Hepatocyte (in vitro differentiated cells): Measurements from ENCODE around the gene ANO2.

Experiments used
- CTCF ChIP-seq: fragments of 200-600 bp; sonication (generic); IDR thresholded peaks from 2 replicates; pipeline ENCODE4 v1.5.1; 2016; ENCODE audit warnings: antibody characterized with exemption, mild to moderate bottlenecking; ENCODE audit not compliant: poor library complexity
- EZH2 ChIP-seq: fragments of 200-600 bp; sonication (generic); IDR thresholded peaks from 2 replicates; pipeline ENCODE4 v1.6.1; 2016; ENCODE audit warnings: antibody characterized with exemption, mild to moderate bottlenecking, borderline replicate concordance
- EZH2phosphoT487 ChIP-seq: fragments of 200-600 bp; sonication (generic); IDR thresholded peaks from one replicate; pipeline ENCODE4 v1.6.1; 2018; ENCODE audit warnings: antibody characterized with exemption, mild to moderate bottlenecking, low read depth, moderate library complexity; ENCODE audit not compliant: unreplicated experiment, severe bottlenecking

DNA sequence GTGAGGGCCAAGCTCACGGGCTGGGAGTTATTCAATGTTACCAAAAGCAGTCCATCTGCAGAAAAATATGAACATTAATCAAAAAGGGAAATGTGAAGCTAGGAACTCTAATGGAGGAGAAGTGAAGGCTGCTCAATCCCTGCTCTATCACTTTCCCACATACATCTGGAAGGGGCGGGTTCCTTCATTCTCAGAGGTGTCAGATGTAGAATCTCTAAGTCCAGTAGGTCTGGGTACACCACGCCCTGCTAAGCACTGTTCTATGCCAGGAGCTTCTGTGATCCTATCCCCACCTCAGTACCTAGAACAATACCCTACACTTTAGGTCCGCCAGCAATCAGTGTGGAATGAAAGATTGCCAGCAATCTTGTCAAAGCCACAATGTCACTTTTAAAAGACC, 37.0 kb upstream of the ANO2 start:
- TF ChIP-seq EZH2phosphoT487 (no peak), EZH2 (no peak), CTCF (no peak)
